HG03378 (cell line): Measurements from ENCODE around the gene ERICH2.
A peak's percentile ranks its signal among the peaks of the same experiment; 100 is the strongest.

Experiments
- ATAC-seq: cut with Tn5 transposase; IDR thresholded peaks from one replicate; pipeline ENCODE4 v1.9.1; 2021; ENCODE audit warnings: mild to moderate bottlenecking, moderate library complexity; ENCODE audit not compliant: unreplicated experiment

ERICH2 gene

DNA sequence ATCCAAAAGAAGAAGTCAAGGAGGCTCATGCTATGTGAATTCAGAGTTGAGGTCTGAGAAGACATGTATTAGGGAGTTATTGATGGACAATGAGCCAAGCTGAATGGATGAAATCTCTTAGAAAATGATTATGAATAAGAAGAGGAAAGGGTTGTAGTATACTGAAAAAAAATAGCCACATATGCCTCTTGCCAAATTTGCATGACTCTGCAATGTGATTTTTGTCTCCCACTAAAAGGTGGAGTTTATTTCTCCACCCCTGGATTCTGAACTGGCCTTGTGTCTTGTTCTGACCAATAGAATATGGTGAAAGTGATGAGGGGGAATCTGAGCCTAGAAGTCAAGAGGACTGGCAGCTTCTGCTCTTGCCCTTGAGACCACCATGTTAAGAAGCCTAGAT lies 8.6 kb upstream of the ERICH2 start:
- ATAC-seq: no peak

DNA sequence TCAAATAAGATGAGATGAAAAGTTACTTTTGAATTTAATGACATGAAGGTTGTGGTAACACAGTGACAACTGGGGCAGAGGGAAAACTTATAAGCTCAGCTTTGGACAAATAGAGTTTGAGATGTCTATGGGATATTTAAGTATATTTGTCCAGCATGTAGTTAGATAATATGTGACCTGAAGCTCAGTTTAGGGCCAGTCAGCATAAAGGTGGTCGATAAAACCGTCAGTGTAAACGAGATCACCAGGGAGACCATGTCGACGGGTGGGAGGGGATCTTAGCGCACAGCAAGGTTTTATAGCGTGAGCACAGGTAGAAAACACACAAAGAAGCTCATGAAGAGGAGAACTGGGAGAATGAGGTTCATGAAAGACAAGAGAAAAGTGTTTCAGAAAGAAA lies 7.4 kb upstream of the ERICH2 start:
- ATAC-seq: no peak

DNA sequence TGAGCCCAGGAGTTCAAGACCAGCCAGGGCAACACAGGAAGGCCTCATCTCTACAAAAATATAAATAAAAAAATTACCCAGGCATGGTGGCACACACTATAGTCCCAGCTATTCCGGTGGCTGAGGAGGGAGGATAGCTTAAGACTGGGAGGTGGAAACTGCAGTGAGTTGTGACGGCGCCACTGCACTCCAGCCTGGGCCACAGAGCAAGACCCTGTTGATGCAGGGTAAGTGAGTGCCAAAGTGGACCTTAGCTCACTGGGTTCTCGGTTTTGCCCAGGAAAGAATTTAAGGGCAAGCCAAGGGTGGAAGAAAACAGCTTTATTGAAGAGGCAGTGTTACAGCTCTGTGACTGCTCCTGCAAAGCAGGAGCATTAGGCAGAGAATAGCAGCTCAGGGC lies 6.9 kb upstream of the ERICH2 start:
- no peak for ATAC-seq

DNA sequence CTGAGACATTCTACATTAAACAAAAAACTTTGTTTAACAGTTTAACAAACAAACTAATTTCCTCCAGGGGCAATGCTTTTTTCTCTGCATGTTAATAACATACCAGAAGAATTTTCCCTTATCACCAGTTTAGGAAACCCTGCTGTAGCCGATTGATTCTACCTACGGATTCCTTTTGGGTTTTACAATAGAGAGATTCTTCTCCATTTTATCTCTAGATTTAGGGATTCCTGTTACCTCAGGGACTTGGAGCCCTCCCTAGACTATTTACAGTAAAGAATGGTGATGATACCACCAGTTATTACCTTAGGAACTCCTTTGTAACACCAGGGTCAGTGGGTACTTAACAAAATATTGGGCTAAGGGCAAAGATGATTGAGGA lies 5.3 kb upstream of the ERICH2 start:
- no peak for ATAC-seq

DNA sequence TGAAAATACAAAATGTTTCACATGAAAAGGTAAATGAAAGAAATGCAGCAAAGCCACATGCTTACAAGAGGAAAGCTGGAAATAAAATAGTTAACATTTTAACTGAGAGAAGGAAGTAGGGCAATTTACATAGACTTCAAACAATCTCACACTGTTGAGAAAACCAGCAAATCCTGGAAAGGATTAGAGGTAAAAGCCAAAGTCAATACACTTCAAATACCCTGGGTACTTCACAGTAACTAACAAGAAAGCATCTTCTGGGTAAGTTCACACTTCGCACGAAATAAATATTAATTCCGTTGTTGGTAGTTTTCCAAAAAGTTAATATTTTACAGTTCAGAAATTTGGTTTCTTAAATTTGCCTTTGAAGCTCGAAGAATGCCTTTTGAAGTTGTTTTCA lies 3.5 kb upstream of the ERICH2 start:
- ATAC-seq: no peak

DNA sequence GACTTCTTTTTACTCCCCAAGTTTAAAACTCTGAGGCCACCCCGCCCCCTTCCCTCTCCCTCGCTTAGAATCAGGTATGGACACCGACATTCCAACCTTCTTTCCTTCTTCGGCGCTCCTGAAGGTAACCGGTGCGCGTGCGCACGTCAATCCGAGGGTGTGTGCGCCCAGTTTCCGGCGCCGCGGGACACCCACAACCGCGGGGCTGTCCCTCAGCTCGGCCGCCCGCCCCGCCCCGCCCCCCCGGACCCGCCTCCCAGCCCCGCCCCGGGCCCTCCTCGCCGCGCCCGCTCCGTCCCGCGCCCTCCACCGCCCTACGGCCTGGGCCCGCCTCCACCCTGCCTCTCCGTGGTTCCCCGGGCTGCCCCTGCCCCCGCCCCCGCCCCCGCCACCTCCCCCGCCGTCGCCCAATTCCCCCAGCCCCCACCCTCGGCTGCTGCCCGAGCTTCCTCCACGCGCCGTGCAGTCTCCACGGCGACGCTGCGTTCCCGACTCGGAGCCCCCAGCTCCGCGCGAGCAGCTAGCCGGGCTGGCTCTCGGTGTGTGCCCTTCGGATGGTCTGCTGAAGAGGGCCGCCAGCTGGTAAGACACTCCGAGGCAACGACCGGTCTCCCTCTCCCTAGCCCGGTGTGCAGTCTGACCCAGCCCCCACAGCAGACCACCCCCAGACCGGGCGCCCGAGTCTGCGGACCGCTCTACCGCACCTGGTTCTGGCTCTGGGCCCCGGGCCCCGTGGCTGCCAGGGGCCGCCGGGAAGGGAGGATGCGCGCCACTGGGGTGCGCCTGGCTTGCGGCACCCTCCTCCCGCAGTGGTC lies 635 bp downstream of the ERICH2 start:
- peak; percentile 36 for ATAC-seq

DNA sequence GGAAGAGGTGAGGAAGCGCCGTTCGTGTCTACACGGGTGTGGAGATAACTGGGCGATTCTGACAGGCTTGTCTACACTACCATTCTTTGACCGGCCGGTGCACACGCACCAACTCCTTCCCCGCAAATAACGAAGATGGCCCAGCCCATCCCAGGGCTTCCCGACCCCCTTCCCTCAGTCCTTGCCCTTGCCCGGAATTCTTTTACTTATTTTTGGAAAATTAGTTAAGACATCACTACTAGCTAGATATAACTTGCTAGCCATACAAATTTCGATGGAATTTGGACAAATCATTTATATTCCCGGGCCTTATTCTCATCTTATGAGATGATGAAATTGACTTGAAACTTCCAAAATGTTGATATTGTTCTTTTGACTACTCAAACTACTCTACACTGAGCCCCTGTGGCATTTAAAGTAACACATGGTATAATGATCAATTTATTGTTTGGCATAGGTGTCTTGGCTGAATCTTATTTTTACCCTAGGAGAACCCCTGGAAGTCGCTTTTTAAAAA lies 1.3 kb downstream of the ERICH2 start:
- ATAC-seq: no peak

DNA sequence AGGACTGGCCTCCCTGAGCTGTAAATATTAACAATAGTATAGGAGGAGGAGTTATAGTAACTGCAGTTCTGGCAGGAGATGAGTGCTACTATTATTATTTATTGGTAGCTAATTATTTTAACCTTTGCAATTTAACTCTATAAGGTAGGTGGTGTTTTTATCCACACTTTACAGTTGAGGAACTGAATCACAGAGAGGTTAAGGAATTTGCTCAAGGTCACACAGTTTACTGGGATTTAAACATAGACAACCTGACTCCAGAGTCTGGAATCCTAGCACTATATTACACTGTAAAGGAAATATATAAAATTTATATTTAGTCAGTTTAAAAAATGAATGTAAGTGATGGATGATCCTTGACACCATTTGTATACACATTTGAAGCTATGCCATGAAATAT lies 2.1 kb downstream of the ERICH2 start:
- no peak for ATAC-seq

DNA sequence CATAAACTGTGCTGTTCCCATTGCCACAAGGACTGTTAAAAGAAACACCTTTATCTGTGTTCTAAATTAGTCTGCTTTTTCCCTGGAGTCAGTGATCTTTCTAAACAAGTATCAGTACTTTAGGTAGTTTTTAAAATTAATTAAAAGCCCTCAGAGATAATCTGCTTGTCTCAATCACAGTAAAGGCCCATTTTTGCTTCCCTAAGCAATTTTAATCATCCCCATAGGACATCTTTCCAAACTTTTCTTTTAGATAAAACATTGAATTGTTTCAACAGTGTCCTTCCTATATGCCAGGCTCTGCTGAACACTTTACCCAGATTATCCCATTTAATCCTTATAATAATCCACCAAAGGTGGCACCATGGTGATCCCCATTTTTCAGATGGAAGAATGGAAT lies 3.9 kb downstream of the ERICH2 start:
- ATAC-seq: no peak

DNA sequence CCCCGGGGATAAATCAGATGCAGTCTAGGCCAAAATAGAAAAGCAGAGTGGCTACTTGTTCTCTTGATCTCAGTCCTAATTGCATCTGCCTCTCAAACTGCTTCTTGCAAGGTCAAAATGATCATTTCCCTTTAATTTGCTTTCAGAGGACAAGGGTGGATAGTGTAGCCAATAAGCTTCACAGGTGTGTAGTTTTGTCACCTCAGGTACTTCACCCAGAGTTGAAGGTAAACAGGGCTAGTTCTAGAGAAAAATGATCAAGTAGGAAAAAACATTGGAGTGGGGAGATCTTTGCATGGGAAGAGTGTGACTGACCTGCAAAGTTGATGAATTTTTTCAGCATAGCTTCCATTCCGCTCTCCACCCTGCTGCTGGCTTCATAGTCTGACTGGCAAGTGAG lies 8.7 kb downstream of the ERICH2 start:
- no peak for ATAC-seq

DNA sequence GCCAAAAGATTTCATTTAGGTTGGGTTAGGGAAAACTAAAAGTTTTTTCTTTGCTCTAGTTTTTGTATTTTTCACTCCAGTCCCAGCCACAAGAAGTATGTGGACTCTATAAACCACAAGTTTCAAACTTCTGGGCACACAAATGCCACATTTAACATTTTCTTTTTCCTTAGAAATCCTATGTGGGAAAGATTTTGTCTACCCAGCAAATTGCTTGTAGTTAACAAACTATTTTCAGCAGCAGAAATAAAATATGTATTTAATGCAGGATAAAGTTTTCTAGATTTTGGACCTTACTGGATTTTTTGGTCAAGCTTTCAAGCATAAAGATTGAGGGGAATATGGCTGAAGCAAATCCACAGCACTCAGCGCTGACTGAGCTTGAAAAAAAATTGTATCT lies 9.1 kb downstream of the ERICH2 start:
- ATAC-seq: no peak

DNA sequence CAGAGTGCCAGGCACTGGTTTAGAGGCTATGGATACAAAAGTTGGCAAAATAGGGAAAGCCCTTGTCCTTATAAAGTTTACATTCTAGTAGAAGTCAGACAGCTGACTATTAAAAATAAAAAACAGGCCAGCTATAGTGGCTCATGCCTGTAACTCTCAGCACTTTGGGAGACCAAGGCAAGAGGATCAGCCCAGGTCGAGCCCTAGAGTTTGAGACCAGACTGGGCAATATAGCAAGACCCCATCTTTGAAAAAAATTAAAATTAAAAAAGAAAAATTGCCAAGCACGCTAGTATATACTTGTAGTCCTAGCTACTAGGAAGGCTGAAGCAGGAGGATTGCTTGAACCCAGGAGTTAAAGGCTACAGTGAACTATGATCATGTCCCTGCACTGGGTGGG lies 12.5 kb downstream of the ERICH2 start:
- ATAC-seq: no peak

DNA sequence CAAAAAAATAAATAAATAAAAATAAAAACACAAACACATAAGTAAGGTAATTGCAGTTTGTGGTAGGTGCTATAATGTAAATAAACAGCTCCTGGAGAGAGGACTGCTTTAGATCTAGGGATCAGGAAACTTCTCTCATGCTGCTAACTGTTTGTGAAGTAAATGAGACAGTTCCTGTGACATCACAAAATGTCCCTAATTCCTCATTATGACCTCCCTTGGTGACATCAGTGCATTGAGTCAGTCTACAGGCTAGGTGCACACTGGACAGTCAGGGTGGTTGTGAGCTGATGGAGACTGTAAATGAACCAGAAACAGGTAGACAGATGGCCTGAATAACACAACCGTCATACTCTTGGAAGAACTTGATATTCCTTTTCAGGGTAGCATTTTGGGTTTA lies 13.4 kb downstream of the ERICH2 start:
- ATAC-seq: no peak

DNA sequence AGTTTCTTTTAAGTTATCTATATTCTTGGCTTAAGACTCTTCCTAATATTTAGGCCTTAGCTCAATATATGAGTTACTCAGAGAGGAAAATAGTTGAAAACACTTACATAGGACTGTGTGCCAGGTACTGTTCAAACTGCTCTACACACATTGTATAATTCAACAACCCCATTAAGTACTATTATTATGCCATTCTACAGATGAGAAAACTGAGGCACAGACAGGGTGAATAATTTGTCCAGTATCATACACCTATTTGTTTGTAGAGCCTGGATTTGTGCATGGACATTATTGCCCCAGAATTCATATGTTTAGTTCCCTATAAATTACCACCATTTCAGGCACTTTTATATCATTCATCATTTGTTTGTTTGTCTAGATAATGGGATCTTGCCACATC lies 28.8 kb downstream of the ERICH2 start:
- no peak for ATAC-seq

DNA sequence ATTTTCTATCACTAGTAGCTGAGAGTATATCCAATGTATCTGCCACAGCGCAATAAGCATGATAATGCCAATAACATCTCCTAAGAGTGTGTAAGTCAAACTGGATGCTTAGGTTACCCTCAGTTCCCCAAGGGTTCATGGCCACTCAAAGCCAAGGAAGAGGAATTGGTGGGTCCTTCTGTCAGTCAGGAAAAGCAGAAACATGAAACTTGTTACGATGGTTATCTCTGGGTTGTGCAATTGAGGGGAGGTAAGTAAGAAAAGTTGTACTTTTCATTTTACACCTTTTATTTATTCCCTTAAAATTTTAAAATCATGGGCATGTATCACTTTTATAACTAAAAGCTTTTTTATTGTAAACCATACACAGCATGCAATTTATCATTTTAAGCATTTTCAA lies 36.4 kb downstream of the ERICH2 start:
- no peak for ATAC-seq

DNA sequence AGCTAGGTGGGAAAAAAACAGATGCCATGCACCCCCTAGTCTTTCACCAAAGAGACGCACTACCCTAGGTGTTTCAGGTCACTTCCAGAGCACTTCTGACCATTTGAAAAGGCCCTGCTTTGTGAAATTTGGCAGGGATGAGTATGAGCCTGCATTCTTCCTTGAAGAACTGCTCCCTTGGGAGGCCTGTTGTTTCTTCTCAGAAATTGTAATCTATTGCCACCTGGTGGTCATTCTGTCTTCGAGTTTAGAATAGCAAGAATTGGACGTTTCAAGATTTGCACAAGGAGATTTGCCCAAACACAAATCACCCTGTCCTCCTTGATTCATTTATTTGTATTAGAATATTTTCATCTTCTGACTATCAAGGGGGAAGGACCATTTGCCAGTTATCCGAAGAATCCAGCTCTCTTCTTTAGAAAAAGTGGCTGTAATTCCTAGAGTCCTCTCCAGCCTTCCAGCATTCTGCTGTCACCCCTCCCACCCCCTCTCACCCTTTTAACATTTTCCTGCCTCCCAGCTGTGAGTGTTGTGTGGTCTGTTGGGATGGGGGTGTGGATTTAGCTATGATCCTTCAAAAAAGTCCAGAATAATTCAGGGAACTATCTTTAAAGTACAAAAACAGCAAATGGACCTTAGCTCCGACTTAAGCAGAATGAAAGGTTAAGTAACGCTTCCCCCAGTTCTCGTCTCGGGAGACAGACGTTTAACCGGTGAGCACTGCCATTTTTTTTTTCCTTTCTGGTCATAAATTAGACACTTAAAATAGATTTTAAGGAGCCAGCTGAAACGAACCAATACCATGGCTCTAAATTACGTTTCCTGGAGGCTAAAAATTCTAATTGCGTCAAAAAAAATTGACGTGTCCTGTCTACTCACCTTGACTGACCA lies 42.8 kb downstream of the ERICH2 start:
- ATAC-seq: no peak

DNA sequence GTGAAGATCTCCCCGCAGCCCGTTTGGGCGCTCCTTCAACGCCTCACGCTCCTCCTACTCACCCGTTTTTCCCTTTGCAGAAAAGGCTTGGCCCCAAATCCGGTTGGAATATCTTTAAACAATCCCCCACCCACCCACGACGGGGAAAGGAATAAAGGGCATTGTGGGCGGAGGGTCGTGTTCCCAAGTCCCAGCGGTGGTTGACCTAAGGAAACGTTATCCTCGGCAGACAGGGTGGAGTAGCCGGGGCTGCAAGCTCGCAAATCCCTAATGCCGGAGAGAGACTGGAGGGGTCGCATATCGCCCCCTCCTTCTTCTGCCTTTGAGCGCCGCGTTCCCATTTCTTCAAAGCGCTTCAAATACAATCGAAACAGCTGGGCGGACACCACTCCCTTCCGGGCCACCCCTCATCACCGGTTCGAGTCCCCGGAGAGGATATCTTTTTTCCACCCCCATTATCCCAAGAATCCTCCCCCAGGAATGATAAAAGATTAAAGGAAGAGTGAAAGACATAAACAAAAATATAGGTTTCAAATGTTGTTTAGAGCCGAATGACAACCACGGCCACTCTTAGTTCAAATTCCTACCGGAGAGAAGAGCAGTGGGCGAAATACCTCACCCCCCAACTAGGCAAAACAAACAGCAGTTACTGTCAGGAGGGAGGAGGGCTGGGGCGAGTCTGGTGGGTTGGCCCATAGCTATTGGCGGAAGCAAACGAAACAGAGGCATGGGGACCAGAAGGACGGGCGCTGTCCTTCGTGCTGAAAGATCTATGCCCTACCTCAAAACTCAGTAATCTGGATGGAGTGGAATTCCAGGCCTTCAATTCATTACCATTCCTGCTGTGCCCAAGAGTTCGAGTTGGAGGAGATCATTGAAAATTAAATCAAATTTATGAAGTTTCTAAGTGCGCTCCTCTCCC lies 43.7 kb downstream of the ERICH2 start:
- ATAC-seq: no peak

DNA sequence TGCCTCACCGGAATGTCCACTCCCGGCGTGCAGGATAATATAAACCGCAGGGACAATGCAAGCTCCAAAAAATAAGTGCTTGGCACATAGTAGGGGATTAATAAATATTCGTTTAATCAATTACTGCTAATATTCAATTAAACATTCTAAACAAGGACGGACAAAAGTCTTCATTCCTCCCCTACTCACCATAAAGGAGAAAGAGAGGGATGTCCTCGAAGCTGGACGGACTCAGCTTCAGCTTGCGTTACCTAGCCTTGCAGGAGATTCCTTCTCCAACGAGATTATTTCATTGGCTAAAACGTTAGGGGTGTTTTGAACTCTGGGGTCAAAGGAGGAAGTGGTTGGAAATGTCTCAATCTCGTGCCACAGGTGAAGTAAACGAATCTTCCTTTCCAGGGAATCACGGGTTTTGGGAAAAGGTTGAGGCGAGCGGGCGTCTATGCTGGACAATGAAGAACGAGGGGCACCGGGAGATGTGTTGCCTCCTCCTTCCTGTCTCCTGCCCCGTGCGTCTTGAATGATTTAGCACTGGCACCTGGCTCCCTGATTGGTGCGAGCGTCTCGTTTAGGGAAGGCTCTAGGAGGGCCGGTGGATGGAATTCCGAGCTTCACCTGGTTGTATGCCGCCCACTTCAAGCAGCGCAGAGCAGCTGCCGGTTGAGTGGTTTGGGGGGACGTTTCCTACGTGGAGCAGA lies 44.5 kb downstream of the ERICH2 start:
- ATAC-seq: no peak

DNA sequence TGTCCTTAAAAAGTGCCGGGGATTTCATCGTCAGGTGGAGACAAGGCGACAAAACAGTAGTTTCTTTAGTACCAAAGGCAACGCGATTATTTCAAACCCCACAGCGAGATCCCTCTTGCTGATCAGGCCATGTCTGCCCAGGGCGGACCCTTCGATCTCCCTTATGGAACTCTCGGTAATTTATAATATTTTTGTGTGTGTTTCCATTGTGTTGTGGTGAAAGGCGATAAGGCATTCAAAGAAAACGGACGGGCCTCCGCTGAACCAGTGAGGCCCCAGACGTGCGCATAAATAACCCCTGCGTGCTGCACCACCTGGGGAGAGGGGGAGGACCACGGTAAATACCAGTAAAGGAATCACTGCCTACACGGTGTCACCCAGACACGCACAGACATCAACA lies 45.1 kb downstream of the ERICH2 start:
- no peak for ATAC-seq

DNA sequence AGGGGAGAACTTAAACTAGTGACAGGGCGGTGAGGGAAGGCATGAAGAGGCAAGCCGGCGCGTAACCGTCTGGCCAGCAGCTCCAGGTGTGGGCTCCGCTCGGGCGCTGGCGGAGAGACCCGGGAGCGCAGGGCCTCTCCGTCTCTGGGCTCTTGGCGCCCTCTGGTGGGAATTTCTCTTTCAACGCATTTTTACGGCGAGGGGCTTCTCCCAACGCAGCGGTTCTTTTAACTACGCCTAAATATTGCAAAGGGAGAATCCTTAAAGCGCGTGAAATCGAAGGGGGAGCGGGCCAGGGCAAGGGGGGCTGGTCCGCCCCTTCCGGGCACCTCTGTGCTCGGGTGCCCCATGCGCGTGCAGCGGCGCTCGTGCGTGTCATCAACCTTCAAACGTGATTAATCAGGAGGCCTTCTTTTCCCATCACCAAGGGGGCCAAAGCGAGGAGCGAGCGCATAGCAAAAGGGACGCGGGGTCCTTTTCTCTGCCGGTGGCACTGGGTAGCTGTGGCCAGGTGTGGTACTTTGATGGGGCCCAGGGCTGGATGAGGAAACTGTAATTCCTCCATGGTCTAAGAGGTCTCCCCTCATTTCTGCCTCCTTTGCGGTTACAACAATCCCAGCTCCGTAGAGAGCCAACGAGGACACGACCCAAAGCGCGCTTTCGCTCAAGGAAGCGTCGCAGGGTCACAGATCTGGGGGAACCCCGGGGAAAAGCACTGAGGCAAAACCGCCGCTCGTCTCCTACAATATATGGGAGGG lies 45.7 kb downstream of the ERICH2 start:
- no peak for ATAC-seq
